Keratinocyte (primary cell): Measurements from ENCODE around the gene RASSF7.

Experiments
- EZH2 ChIP-seq: IDR thresholded peaks from one replicate; pipeline ENCODE4 v1.6.1; 2012; ENCODE audit warnings: inconsistent platforms, mild to moderate bottlenecking, low read length, moderate library complexity
- TF ChIP-seq, protein P1 (sequence below), 3 experiments: IDR thresholded peaks in 1 of 3; conservative IDR thresholded peaks in 1 of 3; optimal IDR thresholded peaks in 1 of 3; 2 replicates in 2 of 3; 3 replicates in 1 of 3; pipeline versions ENCODE3 to v1.5.1; 2011; ENCODE audit warnings: low read length in 3 of 3, mild to moderate bottlenecking in 3 of 3, moderate library complexity in 2 of 3, control low read depth in 1 of 3, inconsistent platforms in 1 of 3; ENCODE audit not compliant: insufficient read depth in 2 of 3; ENCODE audit errors: extremely low read depth in 1 of 3

DNA sequence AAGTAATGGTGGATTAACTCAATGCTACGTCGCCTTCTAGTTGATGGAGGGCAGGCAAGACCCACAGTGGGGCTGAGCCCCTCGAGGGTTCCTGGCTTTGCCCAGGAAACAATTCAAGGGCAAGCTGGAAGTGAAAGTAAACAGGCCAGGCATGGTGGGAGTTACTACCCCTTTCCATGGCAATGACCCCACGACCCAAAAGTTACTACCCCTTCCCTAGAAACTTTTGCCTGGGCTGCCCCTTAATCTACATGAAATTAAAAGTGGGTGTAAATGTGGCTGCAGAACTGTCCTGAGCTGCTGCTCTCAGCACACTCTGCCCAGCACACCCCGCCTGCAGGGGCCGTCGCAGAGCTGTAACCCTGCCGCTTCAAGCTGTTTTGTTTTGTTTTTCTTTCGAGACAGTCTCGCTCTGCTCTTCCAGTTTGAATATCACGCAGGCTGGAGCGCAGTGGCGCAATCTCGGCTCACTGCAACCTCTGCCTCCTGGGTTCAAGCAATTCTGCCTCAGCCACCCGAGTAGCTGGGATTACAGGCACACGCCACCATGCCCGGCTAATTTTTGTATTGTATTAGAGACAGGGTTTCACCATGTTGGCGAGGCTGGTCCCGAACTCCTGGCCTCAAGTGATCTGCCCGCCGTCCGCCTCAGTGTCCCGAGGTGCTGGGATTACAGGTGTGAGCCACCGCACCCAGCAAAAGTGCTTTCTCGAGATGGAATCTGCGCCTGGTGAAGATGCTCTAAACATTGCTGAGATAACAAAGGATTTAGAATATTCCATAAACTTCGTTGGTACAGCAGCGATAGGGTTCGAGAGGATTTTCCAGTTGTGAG is 47.8 kb upstream of the RASSF7 start:
- TF ChIP-seq EZH2 = no peak
- TF ChIP-seq, protein P1, sequence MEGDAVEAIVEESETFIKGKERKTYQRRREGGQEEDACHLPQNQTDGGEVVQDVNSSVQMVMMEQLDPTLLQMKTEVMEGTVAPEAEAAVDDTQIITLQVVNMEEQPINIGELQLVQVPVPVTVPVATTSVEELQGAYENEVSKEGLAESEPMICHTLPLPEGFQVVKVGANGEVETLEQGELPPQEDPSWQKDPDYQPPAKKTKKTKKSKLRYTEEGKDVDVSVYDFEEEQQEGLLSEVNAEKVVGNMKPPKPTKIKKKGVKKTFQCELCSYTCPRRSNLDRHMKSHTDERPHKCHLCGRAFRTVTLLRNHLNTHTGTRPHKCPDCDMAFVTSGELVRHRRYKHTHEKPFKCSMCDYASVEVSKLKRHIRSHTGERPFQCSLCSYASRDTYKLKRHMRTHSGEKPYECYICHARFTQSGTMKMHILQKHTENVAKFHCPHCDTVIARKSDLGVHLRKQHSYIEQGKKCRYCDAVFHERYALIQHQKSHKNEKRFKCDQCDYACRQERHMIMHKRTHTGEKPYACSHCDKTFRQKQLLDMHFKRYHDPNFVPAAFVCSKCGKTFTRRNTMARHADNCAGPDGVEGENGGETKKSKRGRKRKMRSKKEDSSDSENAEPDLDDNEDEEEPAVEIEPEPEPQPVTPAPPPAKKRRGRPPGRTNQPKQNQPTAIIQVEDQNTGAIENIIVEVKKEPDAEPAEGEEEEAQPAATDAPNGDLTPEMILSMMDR (optimal IDR thresholded peaks at IDR 0.05 in 1 of 3, IDR thresholded peaks at IDR 0.05 in 1 of 3, conservative IDR thresholded peaks at IDR 0.05 in 1 of 3; ENCODE audit: extremely low read depth in 1 of 3, insufficient read depth in 2 of 3, low read length in 3 of 3) = no peak
